ENCODE measurements around the gene EBLN1. TPM values are rescaled to one million over a fixed set of nuclear protein-coding genes. Genes with fewer than 3 reads are reported as not detected.

The EBLN1 gene
- total RNA-seq, 1 donor from 2014 or later: not detected

- Mint-ChIP-seq H3K27me3 (ENCODE audit: insufficient read depth, low read depth) (no peaks in the 10 kb centered on the region), H3K4me1 (no peaks in the 10 kb centered on the region), H3K9me3 (peaks cover 4% of the 10 kb centered on the region), H3K36me3 (no peaks in the 10 kb centered on the region), H3K27ac (no peak overlapping the region), H3K4me3 (no peak overlapping the region)
- no peaks in the 10 kb centered on the region for H3K36me3 ChIP-seq
- H3K4me1 ChIP-seq: no peaks in the 10 kb centered on the region
- no peaks in the 10 kb centered on the region for H3K79me2 ChIP-seq (ENCODE audit: low read depth)
- TF ChIP-seq CTCF (IDR thresholded peaks at IDR 0.05) (no peak), EZH2phosphoT487 (IDR thresholded peaks at IDR 0.05) (no peak), EZH2 (IDR thresholded peaks at IDR 0.05) (no peak)
- H3F3A ChIP-seq (ENCODE audit: low read depth): no peaks in the 10 kb centered on the region
- H3K27ac ChIP-seq: no peak overlapping the region
- H2AFZ ChIP-seq (replicated peaks): no peak overlapping the region
- no peaks in the 10 kb centered on the region for H3K27me3 ChIP-seq
- H3K9me3 ChIP-seq (ENCODE audit: low read depth): peaks cover 6% of the 10 kb centered on the region
- no peaks in the 10 kb centered on the region for H4K20me1 ChIP-seq (ENCODE audit: low read depth)
- no peak overlapping the region for H3K9ac ChIP-seq
- no peak overlapping the region for H3K4me3 ChIP-seq
- no peak for DNase-seq (ENCODE audit: low spot score)
- H3K4me2 ChIP-seq: no peak overlapping the region
These were observed 33.9 kb downstream of the EBLN1 start for GRCh38 chr10:22183771-22184461.

GRCh38 chr10:22180724-22181123, 37.1 kb downstream of the EBLN1 start:
- H3K4me1 ChIP-seq: no peaks in the 10 kb centered on the region
- no peaks in the 10 kb centered on the region for H3F3A ChIP-seq (ENCODE audit: low read depth)
- no peaks in the 10 kb centered on the region for H3K36me3 Mint-ChIP-seq
- H3K27me3 Mint-ChIP-seq (ENCODE audit: insufficient read depth, low read depth): no peaks in the 10 kb centered on the region
- no peaks in the 10 kb centered on the region for H3K27me3 ChIP-seq
- H3K36me3 ChIP-seq: no peaks in the 10 kb centered on the region
- no peak overlapping the region for H3K4me2 ChIP-seq
- H3K4me3 ChIP-seq: no peak overlapping the region
- H3K9me3 Mint-ChIP-seq: peaks cover 4% of the 10 kb centered on the region
- no peak overlapping the region for H3K27ac Mint-ChIP-seq
- no peak overlapping the region for H3K4me3 Mint-ChIP-seq
- peaks cover 6% of the 10 kb centered on the region for H3K9me3 ChIP-seq (ENCODE audit: low read depth)
- no peak overlapping the region for H3K27ac ChIP-seq
- no peaks in the 10 kb centered on the region for H3K4me1 Mint-ChIP-seq
- H4K20me1 ChIP-seq (ENCODE audit: low read depth): no peaks in the 10 kb centered on the region
- H3K9ac ChIP-seq: no peak overlapping the region
- no peak for DNase-seq (ENCODE audit: low spot score)
- H2AFZ ChIP-seq (replicated peaks): no peak overlapping the region
- no peaks in the 10 kb centered on the region for H3K79me2 ChIP-seq (ENCODE audit: low read depth)
- TF ChIP-seq EZH2phosphoT487 (IDR thresholded peaks at IDR 0.05): no peak
- TF ChIP-seq CTCF (IDR thresholded peaks at IDR 0.05): no peak
- TF ChIP-seq EZH2 (IDR thresholded peaks at IDR 0.05): no peak

- Histone ChIP-seq H3K4me1 (peaks cover 3% of the 10 kb centered on the region), H3K4me3 (no peak overlapping the region), H3K9ac (no peak overlapping the region), H3K36me3 (peaks cover 3% of the 10 kb centered on the region), H3K4me2 (no peak overlapping the region), H3K9me3 (ENCODE audit: low read depth) (no peaks in the 10 kb centered on the region), H4K20me1 (ENCODE audit: low read depth) (no peaks in the 10 kb centered on the region), H2AFZ (replicated peaks) (no peak overlapping the region), H3K79me2 (ENCODE audit: low read depth) (no peaks in the 10 kb centered on the region), H3K27me3 (no peaks in the 10 kb centered on the region), H3K27ac (no peak overlapping the region), H3F3A (ENCODE audit: low read depth) (no peaks in the 10 kb centered on the region)
- Mint-ChIP-seq H3K27ac (no peak overlapping the region), H3K9me3 (peaks cover 7% of the 10 kb centered on the region), H3K4me1 (no peaks in the 10 kb centered on the region), H3K36me3 (no peaks in the 10 kb centered on the region), H3K27me3 (ENCODE audit: insufficient read depth, low read depth) (no peaks in the 10 kb centered on the region), H3K4me3 (no peak overlapping the region)
- DNase-seq (ENCODE audit: low spot score): no peak
- TF ChIP-seq EZH2phosphoT487 (IDR thresholded peaks at IDR 0.05) (no peak), CTCF (IDR thresholded peaks at IDR 0.05) (no peak), EZH2 (IDR thresholded peaks at IDR 0.05) (no peak)
These were observed 43.4 kb downstream of the EBLN1 start for GRCh38 chr10:22174442-22174841.
